Activated naive CD8-positive, alpha-beta T cell (primary cell): Measurements from ENCODE around the gene RBP3.
"Not testable (repeated sequence)": the region's sequence is repeated elsewhere in the genome, so short reads cannot be mapped to it uniquely, and the experiment has no call there.

Source experiments
- H3K27ac Mint-ChIP-seq: one replicate; pipeline ENCODE4 v1.8.0; 2021; ENCODE audit warnings: mixed read lengths
- H3K27me3 Mint-ChIP-seq: one replicate; pipeline ENCODE4 v1.8.0; 2021; ENCODE audit warnings: mixed read lengths
- H3K36me3 Mint-ChIP-seq: one replicate; pipeline ENCODE4 v1.8.0; 2021; ENCODE audit warnings: mixed read lengths
- H3K4me1 Mint-ChIP-seq: one replicate; pipeline ENCODE4 v1.8.0; 2021; ENCODE audit warnings: low read depth, mixed read lengths
- H3K4me3 Mint-ChIP-seq: one replicate; pipeline ENCODE4 v1.8.0; 2021; ENCODE audit warnings: mild to moderate bottlenecking, mixed read lengths
- H3K9me3 Mint-ChIP-seq: one replicate; pipeline ENCODE4 v1.8.0; 2021; ENCODE audit warnings: low read depth, mixed read lengths

RBP3 gene

DNA sequence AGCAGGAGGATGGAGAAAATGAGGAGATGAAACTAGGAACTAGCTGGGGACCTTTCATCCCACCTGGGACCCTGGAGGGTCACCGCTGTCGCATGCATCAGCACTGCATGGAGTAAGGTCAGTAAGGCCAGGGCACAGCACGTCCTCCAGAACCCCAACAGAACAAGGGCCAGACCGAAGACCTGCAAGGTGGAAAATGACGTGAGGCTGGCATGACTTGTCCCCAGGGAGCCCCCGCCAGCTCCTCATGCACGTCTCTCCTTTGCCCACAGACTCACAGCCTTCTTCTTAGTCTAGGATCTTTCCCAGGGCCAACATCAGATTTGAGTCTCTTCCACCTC lies 31.3 kb downstream of the RBP3 start:
- H3K36me3 Mint-ChIP-seq: no peaks in the 10 kb centered on the region
- H3K9me3 Mint-ChIP-seq: no peaks in the 10 kb centered on the region
- peaks cover 9% of the 10 kb centered on the region for H3K4me1 Mint-ChIP-seq
- H3K4me3 Mint-ChIP-seq: no peak overlapping the region
- no peak overlapping the region for H3K27ac Mint-ChIP-seq
- peaks cover 29% of the 10 kb centered on the region for H3K27me3 Mint-ChIP-seq

DNA sequence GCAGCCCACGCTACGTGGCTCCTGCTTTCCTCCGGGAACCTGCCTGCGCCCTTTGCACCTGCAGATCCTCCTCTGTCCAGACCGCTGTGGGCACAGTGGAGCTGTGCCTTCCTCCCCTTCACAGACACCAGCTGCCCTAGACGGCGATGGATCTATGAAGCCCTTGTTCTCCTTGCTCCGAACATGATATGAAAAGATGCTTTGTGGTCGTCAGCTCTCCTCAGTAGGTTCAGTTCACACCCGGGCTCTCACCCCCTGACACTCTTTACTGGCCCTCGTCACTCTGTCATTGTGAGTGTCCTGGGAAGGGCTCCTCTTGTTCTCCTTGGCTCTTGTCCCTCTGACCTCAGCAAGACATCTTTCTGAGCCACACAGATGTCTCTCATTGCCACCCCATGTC lies 31.7 kb downstream of the RBP3 start:
- no peak overlapping the region for H3K4me3 Mint-ChIP-seq
- peaks cover 30% of the 10 kb centered on the region for H3K27me3 Mint-ChIP-seq
- H3K9me3 Mint-ChIP-seq: no peaks in the 10 kb centered on the region
- H3K27ac Mint-ChIP-seq: no peak overlapping the region
- H3K4me1 Mint-ChIP-seq: peaks cover 11% of the 10 kb centered on the region
- no peaks in the 10 kb centered on the region for H3K36me3 Mint-ChIP-seq

DNA sequence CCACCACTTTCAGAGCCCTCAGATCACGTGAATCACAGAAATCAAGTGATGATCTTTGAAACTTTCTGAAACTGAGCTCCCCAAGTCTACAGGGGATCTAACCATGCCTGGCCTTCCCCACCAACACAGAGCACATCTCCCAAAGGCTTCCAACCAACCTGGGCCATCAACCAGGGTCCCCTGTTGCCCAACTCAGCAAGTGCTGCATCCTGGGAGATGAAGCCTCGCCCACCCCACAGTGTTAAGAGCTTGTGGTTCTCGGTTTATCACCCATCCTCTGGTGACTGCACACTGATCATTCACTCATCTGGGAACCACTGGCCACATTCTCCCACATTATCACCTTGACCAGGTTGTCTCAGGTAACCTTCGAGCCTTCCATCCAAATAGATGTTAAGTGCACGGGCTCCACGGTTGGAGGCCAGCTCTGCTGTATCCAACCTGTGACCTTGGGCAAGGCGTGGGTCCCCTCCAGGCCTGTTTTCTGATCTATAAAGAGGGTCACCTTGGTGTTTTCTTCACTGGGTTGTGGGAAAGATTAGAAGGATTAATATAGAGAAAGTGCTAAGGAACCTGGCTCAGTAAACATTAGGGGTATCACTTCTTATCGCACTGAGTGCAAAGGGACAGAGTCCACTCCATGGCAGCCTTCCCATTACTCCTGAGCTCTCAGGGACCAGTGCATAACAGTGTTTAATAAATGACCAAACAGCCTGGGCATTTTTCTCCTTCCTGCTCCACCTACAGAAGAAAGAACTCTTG lies 32.4 kb downstream of the RBP3 start:
- H3K27me3 Mint-ChIP-seq: peaks cover 33% of the 10 kb centered on the region
- no peaks in the 10 kb centered on the region for H3K36me3 Mint-ChIP-seq
- H3K4me3 Mint-ChIP-seq: no peak overlapping the region
- H3K9me3 Mint-ChIP-seq: no peaks in the 10 kb centered on the region
- H3K27ac Mint-ChIP-seq: no peak overlapping the region
- peaks cover 12% of the 10 kb centered on the region for H3K4me1 Mint-ChIP-seq

DNA sequence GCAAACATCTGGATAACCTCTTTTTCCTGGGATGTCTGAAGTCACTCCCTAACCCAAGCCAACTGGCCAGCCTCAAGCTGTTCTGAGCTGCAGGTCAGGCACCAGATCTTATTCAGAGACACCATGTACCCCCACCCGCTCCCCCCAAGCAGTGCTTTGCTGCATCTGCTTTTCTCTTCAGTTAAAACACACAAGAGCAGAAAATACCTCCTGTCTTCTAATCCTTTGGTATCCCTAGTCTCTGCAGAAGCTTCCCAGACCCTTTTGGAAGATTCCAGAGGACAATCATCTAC lies 32.9 kb downstream of the RBP3 start:
- Mint-ChIP-seq H3K27ac (no peak overlapping the region), H3K9me3 (no peaks in the 10 kb centered on the region), H3K4me3 (no peak overlapping the region), H3K27me3 (peaks cover 33% of the 10 kb centered on the region), H3K4me1 (peaks cover 12% of the 10 kb centered on the region), H3K36me3 (no peaks in the 10 kb centered on the region)

DNA sequence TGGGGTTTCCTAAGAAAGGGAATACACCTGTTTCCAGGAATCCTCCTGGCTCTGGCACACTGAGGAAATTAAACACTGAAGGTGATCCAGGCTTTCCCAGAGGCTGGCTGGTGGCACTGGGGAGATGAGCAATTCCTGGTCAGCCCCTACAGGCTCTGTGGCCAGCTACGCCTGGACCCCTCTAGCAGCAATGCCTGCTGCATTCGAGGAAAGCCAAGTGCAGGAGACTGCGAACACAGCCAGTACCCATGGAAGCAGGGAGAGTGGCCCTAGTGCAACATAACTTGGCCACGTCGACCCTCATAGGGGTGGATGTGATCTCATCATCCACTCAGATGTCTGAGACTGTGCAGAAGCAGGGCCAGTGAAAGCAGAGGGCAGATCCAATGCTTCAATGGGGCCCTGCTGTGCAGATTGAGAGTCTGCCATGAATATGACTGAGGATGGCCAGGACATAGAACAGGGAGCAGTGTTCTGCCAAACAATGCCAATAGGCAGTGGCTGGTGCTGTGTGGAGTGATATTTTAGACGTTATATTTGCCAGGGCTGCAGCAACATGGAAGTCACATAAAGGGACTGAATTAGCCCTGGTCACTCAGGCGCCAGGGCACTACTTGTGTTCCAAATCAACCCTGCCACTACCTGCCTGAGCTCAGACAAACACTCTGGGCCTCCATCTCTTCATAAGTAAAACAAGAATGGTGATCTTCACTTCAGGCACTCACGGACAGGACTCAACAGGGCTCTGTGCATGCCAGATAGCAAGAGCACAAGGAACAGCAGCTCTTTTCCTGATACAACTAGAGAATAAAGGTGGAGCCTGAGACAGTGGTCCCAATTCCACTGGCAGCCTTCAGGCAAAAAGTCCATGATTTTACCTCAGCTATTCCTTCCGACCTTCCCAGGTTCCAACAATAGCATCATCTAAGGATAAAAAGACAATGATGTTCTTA lies 33.5 kb downstream of the RBP3 start:
- Mint-ChIP-seq H3K27ac (no peak overlapping the region), H3K4me3 (no peak overlapping the region), H3K36me3 (no peaks in the 10 kb centered on the region), H3K4me1 (peaks cover 12% of the 10 kb centered on the region), H3K9me3 (no peaks in the 10 kb centered on the region), H3K27me3 (peaks cover 33% of the 10 kb centered on the region)

DNA sequence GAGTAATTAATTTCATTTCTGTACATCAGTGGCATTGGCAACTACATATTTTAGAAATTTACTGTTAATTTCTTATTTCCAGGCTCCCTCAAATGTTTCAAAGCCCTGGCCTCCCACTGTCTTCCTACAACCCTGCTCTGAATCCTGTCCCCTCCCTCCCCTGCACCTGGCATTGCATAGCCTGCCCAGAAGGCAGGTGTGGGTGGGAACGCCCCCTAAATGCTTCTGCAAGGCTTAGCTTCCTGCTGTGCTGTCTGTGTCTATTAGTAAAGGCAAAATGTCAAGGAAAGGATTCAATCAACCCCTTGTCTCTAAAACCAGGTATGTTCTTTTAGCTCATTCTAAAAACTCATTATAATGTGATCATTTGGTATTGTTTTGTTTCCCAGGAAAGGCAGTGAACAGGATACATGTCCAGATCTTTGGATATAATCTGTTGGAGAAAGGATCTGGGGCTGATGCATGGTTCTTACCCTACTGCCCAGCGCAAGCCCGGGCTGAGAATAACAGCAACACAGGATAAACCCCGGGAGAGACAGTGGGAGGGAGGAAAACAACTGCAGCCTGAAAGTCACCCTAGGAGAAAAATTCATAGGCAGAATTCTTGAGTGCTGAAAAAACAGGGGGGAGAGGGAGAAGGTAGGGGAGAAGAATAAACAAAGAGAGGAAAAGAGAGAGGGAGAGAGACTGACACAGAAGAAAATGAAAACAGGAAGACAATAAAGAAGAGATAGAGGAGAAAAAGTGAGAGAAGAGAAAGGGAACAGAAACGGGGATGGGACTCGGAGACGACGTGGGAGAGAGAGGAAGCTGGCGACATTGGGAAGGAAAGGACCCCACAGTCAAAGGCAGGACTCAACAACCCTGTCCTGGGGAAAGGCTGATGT lies 35.3 kb downstream of the RBP3 start:
- Mint-ChIP-seq H3K4me1 (peaks cover 12% of the 10 kb centered on the region), H3K36me3 (no peaks in the 10 kb centered on the region), H3K4me3 (peak overlapping the region; percentile 93), H3K9me3 (no peaks in the 10 kb centered on the region), H3K27me3 (peaks cover 27% of the 10 kb centered on the region), H3K27ac (peak overlapping the region; percentile 64)

DNA sequence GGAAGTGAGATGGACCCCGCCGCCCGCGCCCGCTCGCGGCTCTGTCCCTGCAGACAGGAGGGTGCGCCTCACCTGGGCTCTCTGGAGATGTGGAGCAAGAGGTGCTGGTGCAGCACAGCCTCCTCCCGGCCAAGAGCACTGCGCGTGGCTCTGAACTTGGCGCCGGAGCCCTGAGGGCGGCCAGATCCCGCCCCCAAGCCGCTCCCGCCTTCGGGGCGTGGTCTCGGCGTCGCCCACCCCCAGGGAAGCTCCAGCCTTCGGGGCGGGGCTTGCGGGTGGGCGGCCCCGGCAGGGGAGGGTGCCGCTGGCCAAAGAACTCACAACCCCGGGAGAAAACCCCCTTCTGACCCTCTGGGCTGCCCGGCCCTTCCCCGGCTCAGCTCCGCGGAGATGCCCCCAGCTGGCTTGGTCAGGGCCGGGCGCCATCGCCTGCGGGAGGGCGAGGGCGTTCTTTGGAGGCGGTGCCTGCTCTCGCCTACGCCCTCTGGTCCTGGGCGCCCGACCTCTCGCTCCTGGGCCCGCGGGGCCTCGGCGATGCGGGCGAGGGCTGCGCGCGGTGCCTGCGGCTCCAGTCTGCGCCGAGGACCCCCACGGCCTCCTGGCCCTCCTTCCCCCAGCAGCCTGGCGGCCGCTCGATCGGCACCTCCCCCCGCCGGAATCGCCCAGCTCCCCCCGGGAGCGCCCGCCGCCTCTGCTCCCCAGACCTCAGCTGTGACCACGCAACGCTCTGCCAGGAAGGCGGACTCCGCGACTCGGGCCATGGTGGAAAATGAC lies 36.2 kb downstream of the RBP3 start, which contains the start of gene ZNF488:
TSS of gene ZNF488 (minus strand) at position 146 of the 774 bp plus-strand sequence. CDS start 15,464 bp downstream, outside the sequence.
- Mint-ChIP-seq H3K4me1 (peaks cover 12% of the 10 kb centered on the region), H3K9me3 (no peaks in the 10 kb centered on the region), H3K27ac (peak within 1 kb of the TSS; percentile 64), H3K36me3 (no peaks in the 10 kb centered on the region), H3K4me3 (peak within 1 kb of the TSS; percentile 94), H3K27me3 (peaks cover 25% of the 10 kb centered on the region)

DNA sequence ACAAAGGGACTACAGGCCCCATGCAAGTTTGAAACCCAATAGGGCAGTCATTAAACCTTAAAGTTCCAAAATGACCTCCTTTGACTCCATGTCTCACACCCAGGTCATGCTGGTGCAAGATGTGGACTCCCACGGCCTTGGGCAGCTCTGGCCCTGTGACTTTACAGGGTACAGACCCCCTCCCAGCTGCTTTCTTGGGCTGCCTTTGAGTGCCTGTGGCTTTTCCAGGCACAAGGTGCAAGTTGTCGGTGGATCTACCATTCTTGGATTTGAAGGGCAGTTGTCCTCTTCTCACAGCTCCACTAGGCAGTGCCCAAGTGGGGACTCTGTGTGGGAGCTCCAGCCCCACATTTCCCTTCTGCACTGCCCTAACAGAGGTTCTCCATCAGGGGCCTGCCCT lies 37.9 kb downstream of the RBP3 start:
- H3K4me3 Mint-ChIP-seq: peak overlapping the region; percentile 1
- not testable (repeated sequence) for H3K9me3 Mint-ChIP-seq, H3K36me3 Mint-ChIP-seq, H3K27ac Mint-ChIP-seq
- peaks cover 12% of the 10 kb centered on the region for H3K4me1 Mint-ChIP-seq
- H3K27me3 Mint-ChIP-seq: peaks cover 17% of the 10 kb centered on the region

DNA sequence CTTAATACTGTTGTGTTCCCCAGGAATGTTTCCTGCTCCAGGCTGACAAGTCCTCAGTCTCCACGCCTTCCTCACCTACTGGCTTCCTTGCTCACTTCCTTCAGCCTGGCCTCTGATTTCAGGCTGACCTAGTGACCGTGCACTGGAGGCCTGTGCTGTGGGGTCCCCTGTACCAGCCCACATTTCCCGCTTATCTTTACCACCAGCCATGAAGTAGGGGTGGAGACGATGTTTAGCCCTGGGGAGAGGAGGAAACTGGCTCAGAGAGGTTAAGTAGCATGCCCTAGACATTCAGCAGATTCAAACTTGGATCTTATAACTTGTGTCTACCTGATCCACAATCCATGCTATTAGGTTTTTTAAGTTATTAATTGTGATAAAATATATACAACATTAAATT lies 40.7 kb downstream of the RBP3 start:
- Mint-ChIP-seq H3K27ac (no peak overlapping the region), H3K27me3 (peaks cover 13% of the 10 kb centered on the region), H3K9me3 (no peaks in the 10 kb centered on the region), H3K36me3 (no peaks in the 10 kb centered on the region), H3K4me3 (no peak overlapping the region), H3K4me1 (peaks cover 5% of the 10 kb centered on the region)

DNA sequence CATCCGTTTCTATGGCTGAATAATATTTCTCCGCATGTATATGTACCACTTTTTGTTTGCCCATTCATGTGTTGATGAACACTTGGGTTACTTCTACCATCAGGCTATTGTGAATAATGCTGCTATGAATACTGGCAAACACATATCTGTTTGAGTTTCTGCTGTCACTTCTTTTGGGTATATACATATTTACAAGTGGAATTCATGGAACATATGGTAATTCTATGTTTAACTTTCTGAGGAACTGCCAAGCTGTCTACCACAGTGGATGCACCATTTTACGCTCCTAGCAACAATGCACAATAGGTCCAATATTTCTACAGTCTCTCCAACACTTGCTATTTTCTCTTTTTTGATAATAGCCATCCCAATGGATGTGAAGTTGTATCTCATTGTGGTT lies 41.5 kb downstream of the RBP3 start:
- H3K27me3 Mint-ChIP-seq: peaks cover 16% of the 10 kb centered on the region
- no peak overlapping the region for H3K27ac Mint-ChIP-seq
- no peaks in the 10 kb centered on the region for H3K36me3 Mint-ChIP-seq
- H3K4me3 Mint-ChIP-seq: no peak overlapping the region
- no peaks in the 10 kb centered on the region for H3K9me3 Mint-ChIP-seq
- H3K4me1 Mint-ChIP-seq: peaks cover 4% of the 10 kb centered on the region

DNA sequence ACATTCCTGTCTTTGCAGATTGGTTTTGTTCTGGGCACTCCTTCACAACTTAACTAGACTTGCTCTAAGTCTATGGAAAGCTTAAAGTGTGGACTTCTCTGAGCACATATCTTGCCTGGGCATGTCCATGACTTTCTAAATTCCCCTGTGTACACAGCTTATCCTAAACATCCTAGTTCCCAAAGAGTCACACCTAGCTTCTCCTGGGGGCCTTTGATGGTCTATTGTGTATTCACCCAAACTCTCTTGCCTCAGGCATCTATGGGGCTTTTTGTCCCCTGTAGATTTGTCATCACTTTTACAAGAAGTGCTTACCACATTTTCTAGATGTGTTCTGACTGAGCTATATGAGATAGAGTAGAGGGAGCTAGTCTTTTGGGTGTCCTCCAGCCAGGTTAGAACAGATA lies 48.2 kb downstream of the RBP3 start:
- H3K36me3 Mint-ChIP-seq: no peaks in the 10 kb centered on the region
- no peak overlapping the region for H3K4me3 Mint-ChIP-seq
- H3K4me1 Mint-ChIP-seq: no peaks in the 10 kb centered on the region
- no peak overlapping the region for H3K27ac Mint-ChIP-seq
- H3K27me3 Mint-ChIP-seq: peaks cover 22% of the 10 kb centered on the region
- no peaks in the 10 kb centered on the region for H3K9me3 Mint-ChIP-seq

DNA sequence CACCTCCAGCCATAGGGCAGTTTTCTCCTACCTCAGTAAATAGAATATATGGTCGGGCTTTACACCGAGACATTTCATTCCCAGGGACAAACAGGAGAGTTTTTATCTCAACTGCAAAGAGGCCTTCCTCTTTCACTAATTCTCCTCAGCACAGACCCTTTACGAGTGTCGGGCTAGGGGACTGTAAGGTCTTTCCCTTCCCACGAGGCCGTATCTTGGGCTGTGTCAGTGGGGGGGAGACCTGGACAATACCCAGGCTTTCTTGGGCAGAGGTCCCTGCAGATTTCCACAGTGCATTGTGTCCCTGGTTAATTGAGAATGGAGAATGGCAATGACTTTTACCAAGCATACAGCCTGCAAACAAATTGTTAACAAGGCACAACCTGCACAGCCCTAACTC lies 49.1 kb downstream of the RBP3 start:
- Mint-ChIP-seq H3K36me3 (no peaks in the 10 kb centered on the region), H3K27ac (no peak overlapping the region), H3K4me3 (no peak overlapping the region), H3K4me1 (no peaks in the 10 kb centered on the region), H3K27me3 (peaks cover 19% of the 10 kb centered on the region), H3K9me3 (no peaks in the 10 kb centered on the region)

DNA sequence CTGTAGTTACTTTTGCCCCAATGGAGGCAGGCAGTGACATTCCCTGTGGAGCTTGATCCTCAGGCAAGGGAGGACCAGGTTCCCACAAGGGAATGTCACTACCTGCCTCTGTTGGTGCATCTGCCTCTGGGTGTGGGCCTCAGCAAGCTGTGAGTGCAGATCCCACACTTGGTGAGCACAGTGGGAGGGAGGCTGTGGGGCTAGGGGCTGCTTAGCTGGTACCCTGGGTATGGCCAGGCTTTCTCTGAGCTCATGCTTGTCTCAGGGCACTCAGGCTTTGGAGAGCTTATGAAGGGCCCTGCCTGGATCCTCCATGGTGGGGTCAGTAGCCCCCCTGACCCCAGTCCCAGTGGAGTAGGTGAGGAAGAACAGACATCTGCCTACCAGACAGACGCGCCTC lies 52.1 kb downstream of the RBP3 start:
- Mint-ChIP-seq H3K4me3 (no peak overlapping the region), H3K27ac (no peak overlapping the region)

DNA sequence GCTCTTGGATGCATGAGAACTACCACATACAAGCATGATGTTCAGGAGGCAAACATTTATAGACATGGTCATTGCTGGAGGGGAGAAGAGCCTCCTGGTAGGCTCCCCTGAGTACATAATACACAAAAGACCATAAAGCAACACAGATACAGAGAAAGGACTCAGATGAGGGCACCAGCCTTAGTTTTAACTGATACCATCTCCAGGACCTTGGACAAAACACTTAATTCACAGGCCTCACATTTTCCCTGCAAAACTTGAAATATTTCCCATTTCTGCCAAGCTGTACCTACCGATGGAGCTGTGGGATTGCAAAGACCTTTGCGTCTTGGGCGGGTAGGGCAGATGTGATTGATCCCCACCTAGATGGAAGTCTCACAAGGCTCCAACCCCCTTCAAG lies 52.6 kb downstream of the RBP3 start:
- H3K27ac Mint-ChIP-seq: no peak overlapping the region
- no peaks in the 10 kb centered on the region for H3K9me3 Mint-ChIP-seq
- H3K27me3 Mint-ChIP-seq: peaks cover 14% of the 10 kb centered on the region
- H3K4me1 Mint-ChIP-seq: no peaks in the 10 kb centered on the region
- no peaks in the 10 kb centered on the region for H3K36me3 Mint-ChIP-seq
- no peak overlapping the region for H3K4me3 Mint-ChIP-seq

More for the DNA sequence above, 52.1 kb downstream of the RBP3 start:
- Mint-ChIP-seq H3K27me3 (peaks cover 14% of the 10 kb centered on the region), H3K4me1 (no peaks in the 10 kb centered on the region), H3K36me3 (no peaks in the 10 kb centered on the region), H3K9me3 (no peaks in the 10 kb centered on the region)
